Activated CD4-positive, CD25-positive, alpha-beta regulatory T cell treated with anti-CD3 and anti-CD28 coated beads, Interleukin-2, amount 50 U/mL, for 24 hours (primary cell): ENCODE results near the gene PIERCE2.
"Not testable (repeated sequence)": the region's sequence is repeated elsewhere in the genome, so short reads cannot be mapped to it uniquely, and the experiment has no call there.

Experiments
- ATAC-seq, 2 donors: fragments of 150-1000 bp; cut with Tn5 transposase; one replicate each; pipeline ENCODE4 v1.10.0; 2021; ENCODE audit warnings: mild to moderate bottlenecking in 1 of 2, moderate library complexity in 1 of 2

Gene PIERCE2

DNA sequence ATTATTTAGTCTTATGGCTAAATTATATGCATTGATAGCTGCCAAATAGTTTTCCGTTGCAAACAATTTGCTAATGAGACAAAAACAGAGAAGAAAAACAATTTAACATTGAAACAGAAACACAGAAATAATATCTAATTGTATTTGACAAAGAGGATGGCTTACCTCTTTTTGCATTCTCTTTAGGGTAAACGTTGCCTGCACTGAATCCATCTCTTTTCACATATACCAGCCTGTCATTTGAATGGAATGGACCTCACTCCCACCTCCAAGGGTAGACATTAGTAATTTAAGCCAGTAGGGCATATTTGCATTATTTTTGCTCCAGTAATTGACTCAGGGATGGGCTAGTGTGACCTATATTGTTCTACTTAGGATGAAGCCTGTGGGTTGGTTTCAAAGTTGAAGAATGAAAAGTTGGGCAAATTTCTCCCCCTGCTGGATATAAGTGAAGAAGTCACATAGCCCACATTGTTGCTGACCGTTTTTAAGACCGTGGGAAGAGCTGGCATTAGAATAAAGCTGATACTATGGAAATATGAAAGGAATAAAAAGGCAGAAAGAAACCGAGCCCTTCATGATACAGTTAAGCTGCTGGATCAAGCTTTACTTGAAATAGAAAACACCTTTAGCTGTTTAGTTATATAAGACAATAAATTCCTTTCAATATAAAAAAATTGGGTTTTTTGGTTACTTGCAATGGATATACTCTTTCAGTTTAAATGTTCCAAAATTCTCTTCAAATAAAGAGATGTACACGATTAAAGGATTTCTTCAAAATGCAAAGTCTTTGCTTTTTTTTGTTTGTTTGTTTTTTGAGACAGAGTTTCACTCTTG is 26.9 kb downstream of the PIERCE2 start:
- peak; percentile 46 to 48 for ATAC-seq

GRCh38 chr15:55443141-55443540 is 34.8 kb downstream of the PIERCE2 start:
- ATAC-seq = not testable (repeated sequence)

DNA sequence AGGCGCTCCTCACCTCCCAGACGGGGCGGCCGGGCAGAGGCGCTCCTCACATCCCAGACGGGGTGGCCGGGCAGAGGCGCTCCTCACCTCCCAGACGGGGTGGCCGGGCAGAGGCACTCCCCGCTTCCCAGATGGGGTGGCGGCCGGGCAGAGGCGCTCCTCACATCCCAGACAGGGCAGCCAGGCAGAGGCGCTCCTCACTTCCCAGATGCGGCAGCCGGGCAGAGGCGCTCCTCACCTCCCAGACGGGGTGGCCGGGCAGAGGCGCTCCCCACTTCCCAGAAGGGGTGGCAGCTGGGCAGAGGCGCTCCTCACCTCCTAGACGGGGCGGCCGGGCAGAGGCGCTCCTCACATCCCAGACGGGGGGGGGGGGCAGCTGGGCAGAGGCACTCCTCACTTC is 37.6 kb downstream of the PIERCE2 start:
- not testable (repeated sequence) for ATAC-seq

- ATAC-seq = not testable (repeated sequence)
Observed at GRCh38 chr15:55446379-55447029, 38.2 kb downstream of the PIERCE2 start.

DNA sequence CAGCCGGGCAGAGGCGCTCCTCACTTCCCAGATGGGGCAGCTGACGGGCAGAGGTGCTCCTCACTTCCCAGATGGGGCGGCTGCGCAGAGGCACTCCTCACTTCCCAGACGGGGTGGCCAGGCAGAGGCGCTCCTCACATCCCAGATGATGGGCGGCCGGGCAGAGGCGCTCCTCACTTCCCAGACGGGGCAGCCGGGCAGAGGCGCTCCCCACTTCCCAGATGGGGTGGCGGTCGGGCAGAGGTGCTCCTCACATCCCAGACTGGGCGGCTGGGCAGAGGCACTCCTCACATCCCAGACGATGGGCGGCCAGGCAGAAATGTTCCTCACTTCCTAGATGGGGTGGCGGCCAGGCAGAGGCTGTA is 38.7 kb downstream of the PIERCE2 start:
- ATAC-seq = not testable (repeated sequence)

DNA sequence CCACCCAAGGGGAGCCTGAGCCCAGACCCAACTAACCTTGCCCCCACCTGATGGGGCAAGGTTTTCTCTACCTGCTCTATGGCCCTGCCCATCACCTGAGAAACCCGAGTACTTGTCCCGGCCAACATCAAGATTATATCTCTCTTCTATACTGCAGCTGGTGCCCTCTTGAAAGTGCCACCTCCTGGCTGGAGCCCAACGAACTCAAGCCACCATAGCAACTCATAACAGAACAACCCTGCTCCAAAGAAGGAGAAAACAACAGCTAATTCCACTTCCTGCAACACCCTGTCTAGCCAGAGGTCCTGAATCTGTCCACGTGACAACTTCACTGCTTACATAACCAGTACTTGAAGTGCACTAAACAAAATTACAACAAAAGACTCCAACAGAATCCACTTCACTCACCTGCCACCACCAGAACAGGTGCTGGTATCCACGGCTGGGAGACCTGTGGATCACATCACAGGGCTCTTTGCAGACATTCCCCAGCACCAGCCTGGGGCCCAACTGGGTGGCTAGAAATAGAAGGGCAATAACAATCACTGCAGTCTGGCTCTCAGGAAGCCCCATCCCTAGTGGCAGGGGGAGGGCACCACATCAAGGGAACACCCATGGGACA is 49.2 kb downstream of the PIERCE2 start:
- ATAC-seq = no peak

GRCh38 chr15:55461447-55461846 is 53.2 kb downstream of the PIERCE2 start:
- no peak for ATAC-seq

- no peak for ATAC-seq
Observed at GRCh38 chr15:55468321-55468720, 60.0 kb downstream of the PIERCE2 start.
